ENCODE data around the gene LARGE1. TPM values are rescaled to one million over a fixed set of nuclear protein-coding genes. Genes with fewer than 3 reads are reported as not detected.

LARGE1 gene
- total RNA-seq, 1 donor from 2014 or later: 195 TPM

DNA sequence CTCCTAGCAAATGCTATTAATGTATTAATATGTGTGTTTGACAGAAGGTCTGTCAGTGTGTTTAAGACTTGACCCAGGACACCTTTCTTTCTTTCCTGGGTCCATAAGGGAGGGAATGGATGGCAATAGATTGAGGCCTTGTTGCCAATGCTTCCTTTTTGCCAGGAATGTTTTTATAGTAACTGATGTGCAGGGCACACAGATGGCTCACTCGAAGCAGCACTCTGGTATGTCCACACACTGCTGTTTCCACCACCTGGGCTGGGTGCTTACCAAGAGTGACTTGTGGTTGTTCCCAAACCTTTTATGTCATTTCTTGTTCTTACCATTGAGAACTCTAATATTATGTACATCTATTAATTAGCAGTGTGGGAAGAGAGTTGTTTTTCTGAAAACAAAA is 465.2 kb downstream of the LARGE1 start:
- peaks cover 9% of the 10 kb centered on the region for H3K4me1 Mint-ChIP-seq (ENCODE audit: low read depth)

GRCh38 chr22:33451866-33452469 is 468.3 kb downstream of the LARGE1 start:
- no peaks in the 10 kb centered on the region for H3K27me3 Mint-ChIP-seq
- peaks cover 6% of the 10 kb centered on the region for H3K4me1 Mint-ChIP-seq (ENCODE audit: low read depth)
- no peak for DNase-seq (ENCODE audit: low spot score, unreplicated experiment)
- H3K27ac Mint-ChIP-seq: peak overlapping the region; percentile 35
- no peak for TF ChIP-seq CTCF (IDR thresholded peaks at IDR 0.05; ENCODE audit: unreplicated experiment)
- no peaks in the 10 kb centered on the region for H3K9me3 Mint-ChIP-seq (ENCODE audit: low read depth)
- no peak overlapping the region for H3K4me3 Mint-ChIP-seq (ENCODE audit: low read depth)
- peaks cover 6% of the 10 kb centered on the region for H3K36me3 Mint-ChIP-seq (ENCODE audit: insufficient read depth)

More for the DNA sequence above, 465.2 kb downstream of the LARGE1 start:
- Mint-ChIP-seq H3K4me3 (ENCODE audit: low read depth) (no peak overlapping the region), H3K27me3 (no peaks in the 10 kb centered on the region), H3K27ac (no peak overlapping the region), H3K36me3 (ENCODE audit: insufficient read depth) (peaks cover 6% of the 10 kb centered on the region), H3K9me3 (ENCODE audit: low read depth) (no peaks in the 10 kb centered on the region)
- no peak for DNase-seq (ENCODE audit: low spot score, unreplicated experiment)
- no peak for TF ChIP-seq CTCF (IDR thresholded peaks at IDR 0.05; ENCODE audit: unreplicated experiment)

DNA sequence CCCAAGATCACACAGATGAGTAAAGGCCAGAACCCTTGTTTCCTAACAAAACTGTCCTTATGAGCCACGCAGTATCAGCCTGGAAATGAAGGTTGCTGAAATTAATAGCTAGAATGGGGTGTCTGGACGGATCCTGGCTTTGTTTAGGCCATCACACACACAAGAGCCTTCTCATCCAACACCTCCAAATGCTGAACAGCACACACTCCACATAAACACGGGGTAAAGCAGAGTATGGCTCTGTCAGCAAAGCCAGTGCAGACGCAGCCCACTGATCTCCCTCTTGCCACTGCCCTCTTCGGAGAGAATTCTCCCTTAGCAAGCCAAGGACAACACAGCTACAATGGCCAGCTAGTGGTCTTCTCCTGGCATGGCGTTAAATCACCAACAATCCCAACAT is 469.5 kb downstream of the LARGE1 start:
- H3K4me1 Mint-ChIP-seq (ENCODE audit: low read depth): peaks cover 9% of the 10 kb centered on the region
- no peak for DNase-seq (ENCODE audit: low spot score, unreplicated experiment)
- H3K4me3 Mint-ChIP-seq (ENCODE audit: low read depth): no peak overlapping the region
- no peaks in the 10 kb centered on the region for H3K9me3 Mint-ChIP-seq (ENCODE audit: low read depth)
- no peaks in the 10 kb centered on the region for H3K27me3 Mint-ChIP-seq
- H3K36me3 Mint-ChIP-seq (ENCODE audit: insufficient read depth): peaks cover 2% of the 10 kb centered on the region
- no peak overlapping the region for H3K27ac Mint-ChIP-seq
- TF ChIP-seq CTCF (IDR thresholded peaks at IDR 0.05; ENCODE audit: unreplicated experiment): no peak

DNA sequence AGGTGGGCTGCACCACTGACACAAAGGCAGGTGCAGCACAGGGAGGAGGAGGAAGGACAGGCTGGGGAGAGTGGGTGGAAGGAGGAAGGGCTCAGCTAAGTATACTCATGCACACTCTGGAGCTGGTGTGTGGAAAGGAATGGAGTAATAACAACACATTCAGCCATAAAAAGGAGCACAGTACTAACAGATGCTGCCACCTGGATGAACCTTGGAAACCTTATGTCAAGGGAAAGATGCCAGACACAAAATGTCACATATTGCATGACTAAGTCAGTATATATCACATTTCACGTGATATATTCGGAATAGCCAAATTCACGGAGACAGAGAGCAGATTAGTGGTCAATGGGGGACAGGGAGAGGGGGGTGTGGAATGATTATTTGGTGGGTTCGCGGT is 472.5 kb downstream of the LARGE1 start:
- no peak for TF ChIP-seq CTCF (IDR thresholded peaks at IDR 0.05; ENCODE audit: unreplicated experiment)
- H3K36me3 Mint-ChIP-seq (ENCODE audit: insufficient read depth): peaks cover 2% of the 10 kb centered on the region
- peaks cover 6% of the 10 kb centered on the region for H3K4me1 Mint-ChIP-seq (ENCODE audit: low read depth)
- no peaks in the 10 kb centered on the region for H3K27me3 Mint-ChIP-seq
- no peak overlapping the region for H3K27ac Mint-ChIP-seq
- no peak overlapping the region for H3K4me3 Mint-ChIP-seq (ENCODE audit: low read depth)
- DNase-seq (ENCODE audit: low spot score, unreplicated experiment): no peak
- no peaks in the 10 kb centered on the region for H3K9me3 Mint-ChIP-seq (ENCODE audit: low read depth)

GRCh38 chr22:33443683-33444082 is 476.6 kb downstream of the LARGE1 start:
- no peak for DNase-seq (ENCODE audit: low spot score, unreplicated experiment)
- Mint-ChIP-seq H3K9me3 (ENCODE audit: low read depth) (no peaks in the 10 kb centered on the region), H3K36me3 (ENCODE audit: insufficient read depth) (peaks cover 4% of the 10 kb centered on the region), H3K27ac (no peak overlapping the region), H3K4me3 (ENCODE audit: low read depth) (no peak overlapping the region), H3K27me3 (no peaks in the 10 kb centered on the region), H3K4me1 (ENCODE audit: low read depth) (peaks cover 3% of the 10 kb centered on the region)
- no peak for TF ChIP-seq CTCF (IDR thresholded peaks at IDR 0.05; ENCODE audit: unreplicated experiment)
